DMS153 (cell line): ENCODE measurements around the gene GPR75.
"Not testable (repeated sequence)": the region's sequence is repeated elsewhere in the genome, so short reads cannot be mapped to it uniquely, and the experiment has no call there.

ENCODE experiments used
- DNase-seq: peaks from one replicate; lab custom pipeline; 2025; lab: John Stamatoyannopoulos, UW

GPR75 gene

DNA sequence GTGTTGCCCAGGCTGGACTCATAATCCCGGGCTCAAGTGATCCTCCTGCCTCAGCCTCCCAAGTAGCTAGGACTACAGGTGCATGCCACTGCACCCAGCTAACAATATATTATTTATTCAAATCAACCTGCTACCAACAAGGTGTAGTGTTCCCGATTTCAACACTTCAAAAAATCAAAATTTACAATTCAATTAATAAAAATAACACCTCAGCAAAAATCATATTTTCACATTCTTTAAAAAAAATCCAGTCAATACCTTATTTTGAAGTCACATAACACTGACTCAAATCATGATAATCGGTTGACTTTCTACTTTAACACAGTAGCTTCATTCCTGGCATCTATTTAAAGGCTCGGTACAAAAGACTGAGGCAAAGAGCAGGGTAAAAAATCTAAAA, 7.2 kb downstream of the GPR75 start:
- DNase-seq, result no peak

DNA sequence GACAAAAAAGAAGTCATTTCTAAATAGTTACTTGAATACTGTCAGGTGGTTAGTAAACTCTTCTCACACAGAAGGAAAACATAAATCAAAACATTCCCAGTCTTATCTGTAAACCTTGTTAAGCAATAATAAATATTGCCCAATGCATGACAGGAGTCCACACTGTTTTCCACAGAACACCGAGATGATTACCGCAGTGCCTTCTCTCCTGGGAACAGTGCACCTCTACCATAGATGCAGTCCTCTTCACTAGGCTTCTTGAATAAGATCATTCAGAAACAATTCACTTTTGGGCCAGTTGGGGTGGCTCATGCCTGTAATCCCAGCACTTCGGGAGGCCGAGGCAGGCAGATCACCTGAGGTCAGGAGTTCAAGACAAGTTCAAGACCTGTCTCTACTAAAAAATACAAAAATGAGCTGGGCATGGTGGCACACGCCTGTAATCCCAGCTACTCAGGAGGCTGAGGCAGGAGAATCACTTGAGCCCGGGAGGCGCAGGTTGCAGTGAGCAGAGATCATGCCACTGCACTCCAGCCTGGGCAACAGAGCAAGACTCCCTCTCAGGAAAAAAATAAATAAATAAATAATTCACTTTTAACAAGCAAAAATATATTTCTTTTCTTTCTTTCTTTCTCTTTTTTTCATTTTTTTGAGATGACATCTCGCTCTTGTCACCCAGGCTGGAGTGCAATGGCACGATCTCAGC, 8.6 kb downstream of the GPR75 start:
- DNase-seq, result not testable (repeated sequence)

DNA sequence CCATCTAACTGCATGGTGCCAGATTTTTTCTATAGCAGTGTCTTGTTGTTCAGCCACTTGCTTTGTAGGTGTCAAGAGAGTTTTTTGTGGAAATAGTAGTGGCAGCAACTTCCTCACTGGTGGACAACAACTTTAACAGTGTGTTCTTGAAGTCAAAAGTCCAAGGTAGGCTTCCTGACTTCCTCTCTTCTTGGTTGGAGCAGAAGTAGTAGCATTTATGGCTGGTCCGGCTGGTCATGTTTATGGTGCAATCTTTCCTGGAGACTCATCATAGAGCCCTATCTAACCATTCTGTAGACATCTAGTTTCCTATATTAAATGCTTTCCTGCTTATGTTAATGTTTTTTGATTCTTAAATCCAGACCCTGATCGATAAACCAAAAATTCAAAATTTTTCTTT, 11.7 kb downstream of the GPR75 start:
- no peak for DNase-seq

DNA sequence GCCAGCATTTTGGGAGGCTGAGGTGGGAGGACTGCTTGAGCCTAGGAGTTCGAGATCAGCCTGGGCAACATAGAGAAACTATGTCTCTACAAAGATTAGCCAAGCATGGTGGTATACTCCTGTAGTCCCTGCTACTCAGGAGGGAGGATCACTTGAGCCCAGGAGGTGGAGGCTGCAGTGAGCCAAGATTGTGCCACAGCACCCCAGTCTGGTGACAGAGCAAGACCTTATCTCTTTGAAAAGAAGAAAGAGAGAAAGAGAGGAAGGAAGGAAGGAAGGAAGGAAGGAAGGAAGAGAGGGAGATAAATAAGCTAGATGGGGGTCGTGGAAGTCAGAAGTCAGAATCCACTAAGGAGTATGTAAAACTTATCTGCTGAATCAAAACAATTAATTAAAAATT, 16.2 kb downstream of the GPR75 start:
- DNase-seq, result no peak

DNA sequence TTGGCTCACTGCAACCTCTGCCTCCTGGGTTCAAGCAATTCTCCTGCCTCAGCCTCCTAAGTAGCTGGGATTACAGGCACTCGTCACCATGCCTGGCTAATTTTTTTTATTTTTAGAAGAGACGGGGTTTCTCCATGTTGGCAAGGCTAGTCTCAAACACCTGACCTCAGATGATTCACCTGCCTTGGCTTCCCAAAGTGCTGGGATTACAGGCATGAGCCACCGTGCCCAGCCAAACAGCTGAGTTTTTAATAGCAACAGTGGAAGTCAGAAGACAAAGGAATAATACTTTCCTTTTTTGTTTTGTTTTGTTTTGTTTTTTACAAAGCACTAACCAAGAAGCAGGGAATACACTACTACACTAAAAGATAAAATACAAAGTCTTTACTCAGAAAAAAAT, 16.9 kb downstream of the GPR75 start:
- no peak for DNase-seq

DNA sequence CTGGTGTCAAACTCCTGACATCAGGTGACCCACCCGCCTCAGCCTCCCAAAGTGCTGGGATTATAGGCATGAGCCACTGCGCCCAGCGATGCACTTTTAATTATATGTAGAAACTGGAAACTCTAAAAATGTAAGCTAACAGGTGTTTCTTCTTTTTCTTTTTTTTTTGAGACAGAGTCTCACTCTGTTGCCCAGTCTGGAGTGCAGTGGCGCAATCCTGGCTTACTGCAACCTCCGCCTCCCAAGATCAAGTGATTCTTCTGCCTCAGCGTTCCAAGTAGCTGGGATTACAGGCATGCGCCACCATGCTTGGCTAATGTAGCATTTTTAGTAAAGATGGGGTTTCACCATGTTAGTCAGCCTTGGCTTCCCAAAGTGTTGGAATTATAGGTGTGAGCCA, 18.1 kb downstream of the GPR75 start:
- DNase-seq, result not testable (repeated sequence)

DNA sequence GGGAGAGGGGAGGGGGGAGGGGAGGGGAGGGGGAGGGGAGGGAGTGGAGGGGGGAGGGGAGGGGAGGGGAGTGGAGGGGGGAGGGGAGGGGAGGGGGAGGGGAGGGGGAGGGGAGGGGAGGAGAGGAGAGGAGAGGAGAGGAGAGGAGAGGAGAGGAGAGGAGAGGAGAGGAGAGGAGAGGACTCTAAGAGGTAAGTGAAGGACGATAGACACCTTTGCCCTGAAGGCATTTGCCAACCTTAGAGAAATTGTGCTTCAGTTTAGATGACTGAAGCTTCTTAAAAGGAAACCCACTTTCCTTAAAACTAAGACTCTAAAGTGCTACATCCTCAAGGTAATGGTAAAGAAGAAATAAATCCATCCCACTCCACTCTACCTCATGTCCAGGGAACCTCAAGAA, 19.2 kb downstream of the GPR75 start:
- no peak for DNase-seq

DNA sequence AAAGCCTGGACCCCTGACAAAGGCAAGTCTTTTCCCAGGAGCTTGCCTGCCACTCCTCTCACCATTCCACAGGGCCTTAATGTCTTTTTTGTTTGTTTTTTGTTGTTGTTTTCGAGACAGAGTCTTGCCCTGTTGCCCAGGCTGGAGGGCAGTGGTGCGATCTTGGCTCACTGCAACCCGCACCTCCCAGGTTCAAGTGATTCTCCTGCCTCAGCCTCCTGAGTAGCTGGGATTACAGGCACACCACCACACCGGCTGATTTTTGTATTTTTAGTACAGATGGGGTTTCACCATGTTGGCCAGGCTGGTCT, 29.8 kb downstream of the GPR75 start:
- DNase-seq, result not testable (repeated sequence)

DNA sequence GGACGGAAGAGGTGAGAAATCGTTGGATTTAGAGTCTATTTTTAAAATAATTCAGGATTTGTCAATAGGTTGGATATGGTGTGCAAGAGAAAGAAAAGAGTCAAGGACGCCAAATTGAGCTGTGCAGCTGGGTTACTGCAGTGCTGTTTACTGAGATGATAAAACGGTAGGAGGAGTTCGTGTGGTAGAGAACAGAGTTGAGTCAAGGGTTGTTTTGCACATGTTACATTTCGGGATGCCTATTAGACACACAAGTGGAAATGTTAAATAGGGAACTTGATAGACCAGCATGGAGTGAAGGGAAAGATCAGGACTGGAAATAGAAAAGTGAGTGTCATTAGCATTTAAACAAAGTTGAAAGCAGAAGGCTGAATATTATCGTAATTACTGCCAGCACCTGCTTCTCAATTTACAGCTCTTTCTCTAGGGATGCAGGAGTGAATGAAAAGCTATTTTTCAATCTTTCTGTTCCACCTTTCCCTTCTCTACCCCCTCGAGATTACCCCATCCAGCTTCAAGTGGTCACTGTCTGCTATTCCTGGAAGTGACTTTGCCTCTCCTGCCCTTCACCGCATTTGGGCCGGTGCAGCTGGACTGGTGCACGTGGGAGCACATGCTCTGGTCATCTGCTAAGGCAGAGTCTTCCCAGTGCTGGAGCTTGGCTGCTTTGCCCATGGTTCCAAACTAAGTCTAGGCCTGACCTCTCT, 30.3 kb downstream of the GPR75 start:
- DNase-seq, result no peak

DNA sequence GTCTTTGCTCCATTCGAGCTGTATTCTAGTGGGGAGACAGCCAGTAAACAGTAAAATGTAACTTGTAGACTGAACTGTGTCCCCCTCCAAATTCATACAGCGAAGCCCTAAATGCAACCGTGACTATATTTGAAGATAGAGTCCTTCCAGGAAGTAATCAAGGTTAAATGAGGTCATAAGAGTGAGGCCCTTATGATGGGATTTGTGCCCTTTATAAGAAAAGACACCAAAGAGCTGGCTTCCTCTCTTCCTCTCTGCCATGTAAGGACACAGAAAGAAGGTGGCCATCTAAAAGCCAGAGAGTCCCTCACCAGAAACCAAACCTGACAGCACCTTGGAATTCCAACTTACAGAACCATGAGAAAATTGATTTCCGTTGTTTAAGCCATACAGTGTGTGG, 31.4 kb downstream of the GPR75 start:
- DNase-seq, result no peak

DNA sequence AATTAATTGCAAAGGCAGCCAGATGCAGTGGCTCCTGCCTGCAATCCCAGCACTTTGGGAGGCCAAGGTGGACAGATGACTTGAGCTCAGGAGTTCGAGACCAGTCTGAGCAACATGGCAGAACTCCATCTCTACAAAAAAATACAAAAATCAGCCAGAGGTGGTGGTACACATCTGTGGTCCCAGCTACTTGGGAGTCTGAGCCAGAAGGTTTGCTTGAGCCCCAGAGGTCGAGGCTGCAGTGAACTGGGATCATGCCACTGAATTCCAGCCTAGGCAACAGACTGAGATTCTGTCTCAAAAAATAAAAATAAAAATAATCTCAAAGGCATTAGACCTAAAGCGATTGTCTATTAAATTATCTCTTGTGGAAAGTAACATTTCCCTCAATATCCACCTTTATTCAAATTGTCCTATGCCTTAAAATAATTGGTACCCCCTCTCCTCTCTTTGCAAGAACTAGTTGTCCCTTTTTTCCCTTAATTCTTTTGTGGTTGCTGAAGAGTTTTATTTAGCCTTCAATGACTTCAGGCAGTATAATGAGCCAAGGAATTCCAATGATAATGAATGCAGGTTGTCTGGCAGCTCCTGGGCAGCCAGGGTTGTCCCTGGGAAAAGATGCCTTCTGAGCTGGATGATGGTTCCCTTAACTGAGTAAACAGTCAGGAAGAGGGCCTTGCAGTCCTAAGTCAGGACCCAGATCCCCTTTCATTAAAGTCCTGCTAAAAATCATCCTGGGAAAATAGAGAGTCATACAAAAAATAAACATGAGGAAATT, 32.2 kb downstream of the GPR75 start:
- no peak for DNase-seq

DNA sequence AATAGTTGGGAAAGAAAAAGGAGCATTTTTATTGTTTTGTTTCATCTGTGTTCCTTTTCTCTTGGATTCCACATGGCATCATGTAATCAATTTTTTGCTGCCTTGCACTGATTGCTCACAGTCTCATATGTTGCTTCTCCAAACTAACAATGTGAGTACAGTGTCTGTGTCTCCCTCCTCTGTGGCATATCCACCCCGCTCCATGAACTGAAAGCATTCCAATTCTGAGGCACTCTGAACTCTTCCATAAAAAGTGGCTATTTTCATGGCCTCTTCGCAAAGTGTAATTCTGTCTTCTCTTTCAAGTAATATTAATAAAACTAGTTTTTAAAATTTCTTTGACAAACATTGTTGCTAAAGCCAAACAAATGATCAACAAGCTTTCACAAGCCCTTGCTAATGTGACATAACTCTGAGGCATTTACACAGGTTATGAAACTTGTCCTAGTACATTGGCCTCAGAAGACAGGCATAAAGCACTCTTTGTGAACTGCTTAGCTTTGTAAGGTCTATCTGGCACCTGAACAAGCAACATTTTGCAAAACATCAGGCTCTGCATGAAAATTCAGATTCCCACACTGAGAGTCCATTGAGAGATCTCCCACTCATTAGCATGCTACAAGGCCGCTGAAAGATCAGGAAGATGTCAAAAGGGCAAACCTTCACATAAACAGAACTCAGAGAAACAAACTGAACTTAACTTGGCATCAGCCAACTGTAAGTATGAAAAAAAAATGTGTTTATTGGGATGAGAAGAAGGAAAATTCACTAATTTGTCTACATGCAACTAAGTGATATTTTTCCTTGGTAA, 33.0 kb downstream of the GPR75 start:
- no peak for DNase-seq

DNA sequence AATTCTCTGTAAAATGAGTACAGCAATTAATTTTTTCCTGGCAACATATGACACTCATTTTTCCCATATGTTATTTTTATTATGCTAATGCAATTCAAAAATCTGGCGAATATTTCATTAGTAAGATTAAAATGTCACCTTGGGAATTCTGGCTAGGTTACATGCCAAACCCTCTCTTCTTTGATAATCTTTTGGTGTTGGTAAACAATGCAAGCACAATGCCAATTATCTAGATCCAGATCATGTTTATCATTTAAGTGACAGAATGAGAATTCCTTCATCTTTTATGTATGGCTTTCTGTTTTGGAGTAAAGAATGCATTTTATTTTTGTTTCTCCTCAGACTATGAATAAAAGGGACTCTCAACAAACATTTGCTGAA, 33.7 kb downstream of the GPR75 start:
- DNase-seq, result no peak

DNA sequence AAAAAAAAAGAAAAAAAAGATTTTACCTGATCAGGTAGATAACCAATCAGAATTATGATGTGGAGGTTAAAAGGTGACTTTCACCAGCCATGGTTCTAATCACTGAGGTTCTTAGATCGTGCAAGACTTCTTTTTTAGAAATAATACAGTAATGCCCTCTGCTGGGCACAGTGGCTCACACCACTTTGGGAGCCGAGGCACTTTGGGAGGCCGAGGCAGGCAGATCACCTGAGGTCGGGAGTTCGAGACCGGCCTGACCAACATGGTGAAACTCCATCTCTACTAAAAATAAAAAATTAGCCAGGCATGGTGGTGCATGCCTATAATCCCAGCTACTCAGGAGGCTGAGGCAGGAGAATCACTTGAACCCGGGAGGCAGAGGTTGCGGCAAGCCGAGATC, 36.1 kb downstream of the GPR75 start:
- not testable (repeated sequence) for DNase-seq

DNA sequence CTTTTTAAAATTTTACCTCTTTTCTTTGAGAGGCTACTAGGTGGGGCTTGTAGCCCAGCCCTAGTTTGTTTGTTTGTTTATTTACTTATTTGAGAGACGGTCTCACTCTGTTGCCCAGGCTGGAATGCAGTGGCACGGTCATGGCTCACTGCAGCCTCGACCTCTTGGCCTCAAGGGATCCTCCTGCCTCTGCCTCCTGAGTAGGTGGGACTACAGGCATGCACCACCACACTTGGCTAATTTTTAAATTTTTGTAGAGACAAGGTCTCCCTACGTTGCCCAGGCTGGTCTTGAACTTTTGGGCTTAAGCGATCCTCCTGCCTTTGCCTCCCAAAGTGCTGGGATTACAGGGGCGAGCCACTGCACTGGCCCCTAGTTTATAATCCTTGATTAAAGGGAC, 38.0 kb downstream of the GPR75 start:
- no peak for DNase-seq

DNA sequence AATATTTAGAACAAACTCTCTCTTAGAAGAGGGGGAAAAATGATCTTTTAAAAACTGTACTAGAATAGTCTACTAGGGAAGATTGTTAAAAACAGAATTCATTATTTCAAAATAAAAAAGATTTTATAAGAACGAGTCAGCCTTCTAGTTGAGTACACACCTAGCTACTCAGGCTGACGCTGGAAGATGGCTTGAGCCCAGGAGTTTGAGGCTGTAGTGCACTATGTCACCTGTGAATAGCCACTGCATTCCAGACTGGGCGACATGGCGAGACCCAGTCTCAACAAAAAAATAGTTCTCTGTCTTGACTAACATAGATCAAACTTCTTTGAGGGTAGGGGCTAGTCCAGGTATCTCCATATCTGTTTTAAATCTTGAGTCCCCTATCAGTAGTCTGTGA, 39.1 kb downstream of the GPR75 start:
- no peak for DNase-seq

DNA sequence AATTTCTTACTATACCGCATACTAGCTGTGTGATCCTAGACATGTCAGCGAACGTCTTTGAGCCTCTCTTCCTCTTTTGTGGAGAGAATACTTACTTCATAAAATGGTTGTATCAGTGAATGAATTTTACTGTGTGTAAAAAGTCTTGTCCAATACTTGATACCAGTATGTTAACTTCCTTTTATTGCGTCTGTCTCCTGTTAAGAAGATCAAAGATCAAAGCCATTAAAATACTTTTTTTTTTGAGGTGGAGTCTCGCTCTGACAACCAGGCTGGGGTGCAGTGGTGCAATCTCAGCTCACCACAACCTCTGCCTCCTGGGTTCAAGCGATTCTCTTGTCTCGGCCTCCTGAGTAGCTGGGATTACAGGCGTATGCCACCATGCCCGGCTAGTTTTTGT, 39.7 kb downstream of the GPR75 start:
- no peak for DNase-seq

DNA sequence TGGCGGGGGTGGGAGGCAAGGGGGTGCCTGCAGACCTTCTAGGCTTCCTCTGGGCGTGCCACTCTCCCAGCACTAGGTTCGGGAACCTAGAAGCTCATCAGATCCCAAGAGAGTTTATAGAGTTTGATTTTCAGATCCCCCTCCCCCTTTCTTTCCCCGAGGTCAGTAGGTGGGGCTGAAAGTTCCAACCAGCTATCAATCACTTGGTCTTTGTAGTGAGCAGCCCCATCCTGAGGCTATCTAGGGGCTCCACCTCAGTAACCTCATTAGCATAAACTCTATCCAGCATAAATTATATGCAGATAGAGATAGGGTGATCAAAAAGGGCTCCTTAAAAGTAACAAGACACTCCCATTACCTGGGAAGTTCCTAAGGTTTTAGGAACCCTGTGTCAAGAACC, 40.1 kb downstream of the GPR75 start:
- no peak for DNase-seq

DNA sequence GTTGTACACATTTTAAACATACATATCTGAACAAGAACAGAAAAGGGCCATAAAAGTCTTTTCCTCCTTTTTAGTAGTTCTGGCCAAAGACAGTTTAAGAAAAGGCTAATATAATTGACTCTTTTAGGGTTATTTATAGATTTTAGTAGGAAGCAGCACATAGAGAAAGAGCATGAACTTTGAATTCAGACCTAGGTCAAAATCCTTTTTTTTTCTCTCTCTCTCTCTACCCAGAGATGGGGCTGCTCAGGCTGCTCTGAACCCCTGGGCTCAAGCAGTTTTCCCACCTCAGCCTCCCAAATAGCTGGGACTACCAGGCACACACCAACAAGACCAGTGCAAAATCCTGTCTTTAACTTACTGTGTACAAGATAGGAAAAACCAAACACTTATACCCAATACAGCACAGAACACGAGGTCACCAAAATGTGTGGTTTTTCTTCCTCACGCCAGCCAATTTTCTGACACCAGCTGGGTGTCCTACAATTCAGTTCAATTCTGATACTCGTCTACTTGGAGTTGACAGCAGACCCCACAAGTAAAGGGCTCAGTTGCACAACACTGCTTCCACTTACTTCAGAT, 40.8 kb downstream of the GPR75 start:
- DNase-seq, result no peak

DNA sequence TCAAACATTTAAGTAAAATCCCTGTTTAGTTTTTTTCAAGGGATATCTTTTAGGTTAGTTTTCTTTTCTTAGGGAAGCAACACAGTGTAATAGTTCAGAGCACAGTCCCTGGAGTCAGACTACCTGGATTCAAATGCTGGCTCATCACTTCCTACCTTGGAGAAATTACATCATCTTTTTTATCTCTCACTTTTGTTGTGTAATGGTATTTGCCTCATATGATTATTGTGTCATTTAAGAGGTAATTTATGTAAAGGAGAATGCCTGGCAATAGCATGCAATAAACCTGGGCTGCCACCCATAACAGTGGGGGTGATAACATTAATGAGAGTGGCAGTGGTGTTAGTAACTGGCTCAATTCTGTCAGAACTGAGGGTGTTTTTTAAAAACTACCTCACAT, 46.6 kb downstream of the GPR75 start:
- DNase-seq, result no peak

DNA sequence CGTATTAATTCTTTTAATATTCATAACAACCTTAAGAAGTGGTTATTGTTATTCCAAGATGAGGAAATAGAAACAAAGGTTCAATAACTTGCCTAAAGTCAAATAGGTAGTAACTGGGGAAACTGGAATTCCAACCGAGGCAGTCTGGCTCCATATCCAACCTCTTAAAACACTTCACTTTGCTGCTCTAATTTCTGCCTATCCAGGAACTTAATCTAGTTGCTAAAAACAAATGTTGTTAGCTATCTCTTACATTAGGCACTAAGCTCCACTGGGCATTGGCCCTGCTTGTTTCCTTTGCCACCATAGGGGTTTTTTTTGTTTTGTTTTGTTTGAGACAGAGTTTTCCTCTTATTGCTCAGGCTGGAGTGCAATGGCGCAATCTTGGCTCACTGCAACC, 48.2 kb downstream of the GPR75 start:
- DNase-seq, result no peak
